Measurements from ENCODE around the gene PTRH2.

- TF ChIP-seq LEF1 (IDR thresholded peaks at IDR 0.05; ENCODE audit: borderline replicate concordance) (no peak), SP1 (IDR thresholded peaks at IDR 0.05) (no peak), FOXM1 (IDR thresholded peaks at IDR 0.05; ENCODE audit: borderline replicate concordance) (no peak), ZNF384 (IDR thresholded peaks at IDR 0.05) (no peak), TARDBP (IDR thresholded peaks at IDR 0.05) (no peak), ELF4 (IDR thresholded peaks at IDR 0.05) (no peak), ARNT (IDR thresholded peaks at IDR 0.05) (no peak), SUZ12 (IDR thresholded peaks at IDR 0.05) (no peak), HDGF (IDR thresholded peaks at IDR 0.05; ENCODE audit: borderline replicate concordance) (no peak), L3MBTL2 (conservative IDR thresholded peaks at IDR 0.05) (no peak), CTBP1 (IDR thresholded peaks at IDR 0.05; ENCODE audit: borderline replicate concordance) (no peak), BHLHE40 (IDR thresholded peaks at IDR 0.05; ENCODE audit: borderline replicate concordance) (no peak)
These were observed 38.4 kb downstream of the PTRH2 start for GRCh38 chr17:59668816-59669215.
